Measurements from ENCODE around the gene TAF15. TPM values are rescaled to one million over a fixed set of nuclear protein-coding genes. Genes with fewer than 3 reads are reported as not detected.

TAF15 gene
- total and polyA plus RNA-seq, 2 donors (not counting 1 experiment from before 2014, with no cell fraction given), result 51.0 to 246 TPM

- Mint-ChIP-seq H3K4me3 (no peak overlapping the region), H3K4me1 (peaks cover 34% of the 10 kb centered on the region), H3K27ac (no peak overlapping the region), H3K9me3 (ENCODE audit: insufficient read depth) (no peaks in the 10 kb centered on the region), H3K27me3 (peaks cover 31% of the 10 kb centered on the region)
- no peak for TF ChIP-seq EZH2 (IDR thresholded peaks at IDR 0.05; ENCODE audit: borderline replicate concordance, insufficient read depth, low read depth, low read length, poor library complexity, severe bottlenecking)
- TF ChIP-seq CTCF (IDR thresholded peaks at IDR 0.05), result no peak
- H3K79me2 ChIP-seq (ENCODE audit: control insufficient read depth, insufficient read depth, low read length), result no peaks in the 10 kb centered on the region
- no peak overlapping the region for H2AFZ ChIP-seq (ENCODE audit: insufficient read depth, low read depth, low read length, poor library complexity, severe bottlenecking)
- no peak overlapping the region for H3K27ac ChIP-seq (ENCODE audit: low read length in 2 of 2)
- POLR2A ChIA-PET, result interaction anchor here (1.0 kb wide), 1 partner anchor 12 kb away, joined by 3 read pairs; the partner anchor contains the start of gene TAF15
- no peak overlapping the region for H3K4me2 ChIP-seq (replicated peaks; ENCODE audit: low read depth, low read length, poor library complexity, severe bottlenecking)
- no peaks in the 10 kb centered on the region for H3K36me3 ChIP-seq (replicated peaks in 1 of 2; ENCODE audit: control extremely low read depth in 1 of 2, control insufficient read depth in 1 of 2, extremely low read depth in 1 of 2, insufficient read depth in 2 of 2, low read length in 1 of 2)
- H3K4me3 ChIP-seq (ENCODE audit: control extremely low read depth in 1 of 5, extremely low read depth in 1 of 5, insufficient read depth in 1 of 5, low read depth in 2 of 5, low read length in 4 of 5), result no peak overlapping the region
- no peaks in the 10 kb centered on the region for H3K9me3 ChIP-seq (ENCODE audit: control extremely low read depth in 1 of 3, control insufficient read depth in 2 of 3, insufficient read depth in 1 of 3, low read length in 2 of 3)
- 86% methylated on average over 3 of the region's 4 CpGs for WGBS (ENCODE audit: insufficient coverage)
- H4K20me1 ChIP-seq (ENCODE audit: control insufficient read depth, insufficient read depth, low read length, poor library complexity, severe bottlenecking), result no peaks in the 10 kb centered on the region
- DNase-seq (no peak), ATAC-seq (ENCODE audit: low read depth) (no peak)
- CTCF ChIA-PET, result interaction anchor here (1.1 to 7.0 kb wide), 3 partner anchors 11 to 37 kb away, joined by 3 to 62 read pairs (median 9); partner anchors contain the start of gene TAF15
- H3K27me3 ChIP-seq (replicated peaks in 1 of 4; ENCODE audit: control extremely low read depth in 1 of 4, control insufficient read depth in 3 of 4, insufficient read depth in 4 of 4, low read length in 3 of 4), result peaks cover 0 to 57% (median 30%) of the 10 kb centered on the region in 4 experiments
- intact Hi-C loops (cut with micrococcal nuclease), result no loop called here
- H3K9ac ChIP-seq (ENCODE audit: low read length), result no peak overlapping the region
- peaks cover 28 to 33% of the 10 kb centered on the region in 2 donors for H3K4me1 ChIP-seq (ENCODE audit: control insufficient read depth in 2 of 2, insufficient read depth in 2 of 2, low read length in 2 of 2)
These were observed 11.9 kb upstream of the TAF15 start for GRCh38 chr17:35797370-35797769.

GRCh38 chr17:35797918-35798317, 11.4 kb upstream of the TAF15 start:
- Histone ChIP-seq H3K4me1 (ENCODE audit: control insufficient read depth in 2 of 2, insufficient read depth in 2 of 2, low read length in 2 of 2) (peaks cover 28 to 33% of the 10 kb centered on the region in 2 donors), H3K9me3 (ENCODE audit: control extremely low read depth in 1 of 3, control insufficient read depth in 2 of 3, insufficient read depth in 1 of 3, low read length in 2 of 3) (no peaks in the 10 kb centered on the region), H3K9ac (ENCODE audit: low read length) (no peak overlapping the region), H3K4me2 (replicated peaks; ENCODE audit: low read depth, low read length, poor library complexity, severe bottlenecking) (no peak overlapping the region), H3K36me3 (replicated peaks in 1 of 2; ENCODE audit: control extremely low read depth in 1 of 2, control insufficient read depth in 1 of 2, extremely low read depth in 1 of 2, insufficient read depth in 2 of 2, low read length in 1 of 2) (no peaks in the 10 kb centered on the region), H2AFZ (ENCODE audit: insufficient read depth, low read depth, low read length, poor library complexity, severe bottlenecking) (no peak overlapping the region), H3K27me3 (replicated peaks in 1 of 4; ENCODE audit: control extremely low read depth in 1 of 4, control insufficient read depth in 3 of 4, insufficient read depth in 4 of 4, low read length in 3 of 4) (peaks cover 0 to 52% (median 28%) of the 10 kb centered on the region in 4 experiments), H3K79me2 (ENCODE audit: control insufficient read depth, insufficient read depth, low read length) (no peaks in the 10 kb centered on the region), H3K4me3 (ENCODE audit: control extremely low read depth in 1 of 5, extremely low read depth in 1 of 5, insufficient read depth in 1 of 5, low read depth in 2 of 5, low read length in 4 of 5) (no peak overlapping the region), H3K27ac (ENCODE audit: low read length in 2 of 2) (no peak overlapping the region), H4K20me1 (ENCODE audit: control insufficient read depth, insufficient read depth, low read length, poor library complexity, severe bottlenecking) (no peaks in the 10 kb centered on the region)
- no peak for DNase-seq
- TF ChIP-seq EZH2 (IDR thresholded peaks at IDR 0.05; ENCODE audit: borderline replicate concordance, insufficient read depth, low read depth, low read length, poor library complexity, severe bottlenecking) (no peak), CTCF (IDR thresholded peaks at IDR 0.05) (no peak)
- Mint-ChIP-seq H3K4me3 (no peak overlapping the region), H3K4me1 (peaks cover 35% of the 10 kb centered on the region), H3K27me3 (peaks cover 28% of the 10 kb centered on the region), H3K27ac (no peak overlapping the region), H3K9me3 (ENCODE audit: insufficient read depth) (no peaks in the 10 kb centered on the region)
- intact Hi-C loops (cut with micrococcal nuclease), result no loop called here
- ChIA-PET CTCF (interaction anchor here (3.2 to 7.0 kb wide), 2 partner anchors 33 kb away, joined by 23 to 62 read pairs; no protein-coding TSS in a partner anchor), POLR2A (interaction anchor here (1.0 kb wide), 1 partner anchor 11 kb away, joined by 3 read pairs; the partner anchor contains the start of gene TAF15)
- ATAC-seq (ENCODE audit: low read depth), result no peak
- 100% methylated on average over 3 of the region's 5 CpGs for WGBS (ENCODE audit: insufficient coverage)

Data from B cell (primary cell).